Ectodermal cell (in vitro differentiated cells): ENCODE data around the gene LITAF.

Source experiments
- H3K27ac ChIP-seq: 2 replicates; pipeline ENCODE4 v1.7.0; 2013; ENCODE audit warnings: mild to moderate bottlenecking, low read depth, low read length; ENCODE audit not compliant: insufficient read depth, poor library complexity, severe bottlenecking
- H3K27me3 ChIP-seq: 2 replicates; pipeline ENCODE4 v1.7.0; 2013; ENCODE audit warnings: mild to moderate bottlenecking, low read length; ENCODE audit not compliant: insufficient read depth, control insufficient read depth, poor library complexity, severe bottlenecking
- H3K36me3 ChIP-seq: one replicate; pipeline ENCODE4 v1.7.0; 2013; ENCODE audit warnings: low read length; ENCODE audit not compliant: control insufficient read depth, insufficient read depth
- H3K4me1 ChIP-seq: one replicate; pipeline ENCODE4 v1.7.0; 2013; ENCODE audit warnings: low read length; ENCODE audit not compliant: control insufficient read depth, insufficient read depth
- H3K4me3 ChIP-seq: 2 replicates; pipeline ENCODE4 v1.7.0; 2013; ENCODE audit warnings: low read depth, low read length, control low read depth; ENCODE audit not compliant: insufficient read depth
- H3K9me3 ChIP-seq: 2 replicates; pipeline ENCODE4 v1.7.0; 2013; ENCODE audit warnings: mild to moderate bottlenecking, low read length, moderate library complexity; ENCODE audit not compliant: control insufficient read depth
- WGBS, 2 experiments: methylation state at CpG; one replicate each; pipeline ENCODE4 v1.1.7; 2013; ENCODE audit warnings: missing lambda C conversion rate in 2 of 2; 5-methylcytosine and 5-hydroxymethylcytosine counted together

Gene LITAF

DNA sequence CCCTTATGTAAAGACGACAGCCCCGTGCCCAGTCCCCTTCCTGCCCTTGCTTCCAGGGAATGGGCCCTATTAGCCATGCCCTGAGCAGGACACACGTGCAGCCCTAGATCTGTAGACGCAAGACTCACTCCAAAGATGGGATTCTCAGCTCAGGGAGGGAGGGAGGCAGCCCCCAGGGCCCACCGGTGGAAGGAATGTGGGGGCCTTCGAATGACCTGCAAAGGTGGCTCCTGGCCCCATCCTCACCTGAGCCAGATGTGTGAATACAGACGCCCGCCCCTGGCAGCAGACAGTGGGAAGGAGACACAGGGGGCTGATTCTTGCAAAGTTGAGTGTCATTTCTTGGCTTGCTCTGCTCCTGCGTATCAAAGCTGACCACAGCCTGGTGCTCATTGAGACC, 47.8 kb downstream of the LITAF start:
- no peaks in the 10 kb centered on the region for H3K9me3 ChIP-seq
- no peak overlapping the region for H3K27ac ChIP-seq
- H3K27me3 ChIP-seq: no peaks in the 10 kb centered on the region
- H3K4me3 ChIP-seq: no peak overlapping the region
- no peaks in the 10 kb centered on the region for H3K36me3 ChIP-seq
- WGBS, 2 experiments: 92% methylated on average over 9 of the region's 9 CpGs
- no peaks in the 10 kb centered on the region for H3K4me1 ChIP-seq

DNA sequence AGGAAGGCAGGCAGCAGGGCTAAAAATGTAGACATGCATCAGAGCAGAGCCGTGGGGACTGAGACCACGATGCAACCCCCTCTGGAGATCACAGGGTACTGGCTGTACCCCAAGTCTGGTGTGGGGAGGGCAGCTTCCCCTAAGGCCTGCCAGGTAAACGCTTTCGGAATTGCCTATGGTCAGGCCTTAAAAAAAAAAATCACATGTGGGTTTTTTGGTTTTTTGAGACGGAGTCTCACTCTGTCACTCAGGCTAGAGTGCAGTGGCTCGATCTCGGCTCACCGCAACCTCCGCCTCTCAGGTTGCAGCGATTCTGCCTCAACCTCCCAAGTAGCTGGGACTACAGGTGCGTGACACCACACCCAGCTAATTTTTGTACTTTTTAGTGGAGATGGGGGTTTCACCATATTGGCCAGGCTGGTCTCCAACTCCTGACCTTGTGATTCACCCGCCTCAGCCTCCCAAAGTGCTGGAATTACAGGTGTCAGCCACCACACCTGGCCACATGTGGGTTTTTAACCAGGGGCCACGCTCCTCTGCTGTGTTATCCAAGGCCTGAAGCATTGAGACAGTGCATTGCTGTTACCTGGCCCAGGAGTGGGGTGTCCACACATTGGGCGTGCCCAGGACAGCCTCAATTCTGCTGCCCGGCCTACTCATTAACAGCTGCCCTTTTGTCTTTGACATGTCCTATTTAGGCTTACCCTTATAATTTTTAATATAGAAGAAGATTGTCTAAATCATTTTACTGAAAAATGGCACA, 50.4 kb downstream of the LITAF start:
- Histone ChIP-seq H3K27ac (no peak overlapping the region), H3K9me3 (no peaks in the 10 kb centered on the region), H3K36me3 (no peaks in the 10 kb centered on the region), H3K4me1 (no peaks in the 10 kb centered on the region), H3K27me3 (no peaks in the 10 kb centered on the region), H3K4me3 (no peak overlapping the region)
- WGBS, 2 experiments: 91 to 92% methylated on average over 15 of the region's 15 CpGs

DNA sequence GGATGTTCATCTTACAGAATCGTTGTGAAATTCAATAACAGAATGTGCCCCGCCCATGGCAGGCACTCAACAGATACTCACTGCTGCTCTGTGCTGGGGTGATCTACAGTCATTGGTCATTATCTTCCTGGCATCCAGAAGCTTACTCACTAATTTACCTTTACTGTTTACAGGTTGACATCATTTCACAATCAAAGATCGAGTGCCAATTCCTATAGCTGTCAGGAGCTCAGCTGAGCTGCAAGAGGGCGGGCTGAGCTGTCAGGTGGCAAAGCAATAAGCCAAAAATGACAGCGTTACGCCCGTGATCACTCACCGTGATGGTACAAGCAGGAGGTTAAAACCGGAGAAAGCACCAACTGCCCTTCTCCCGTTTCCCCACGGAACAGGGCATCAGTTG, 51.2 kb downstream of the LITAF start:
- Histone ChIP-seq H3K36me3 (no peaks in the 10 kb centered on the region), H3K27me3 (no peaks in the 10 kb centered on the region), H3K27ac (no peak overlapping the region), H3K4me3 (no peak overlapping the region), H3K9me3 (no peaks in the 10 kb centered on the region), H3K4me1 (peaks cover 3% of the 10 kb centered on the region)
- WGBS, 2 experiments: 91 to 92% methylated on average over 11 of the region's 11 CpGs

DNA sequence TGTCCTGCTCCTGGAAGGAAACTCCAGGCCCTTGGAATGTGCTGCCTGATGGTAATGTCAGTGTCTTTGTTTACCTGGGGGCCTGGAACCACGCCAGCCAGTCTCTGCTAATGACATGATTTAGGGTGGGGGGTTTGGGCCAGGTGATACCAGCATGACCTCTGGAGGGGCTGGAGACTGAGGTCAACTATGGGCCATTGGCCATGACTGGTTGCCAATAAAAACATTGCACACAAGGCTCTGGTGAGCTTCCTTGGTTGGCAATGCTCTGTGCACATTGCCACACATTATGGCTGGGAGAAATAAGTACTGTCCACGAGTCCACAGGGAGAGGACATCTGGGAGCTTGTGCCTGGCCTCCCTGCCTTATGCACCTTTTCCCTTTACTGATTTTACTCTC, 52.5 kb downstream of the LITAF start:
- Histone ChIP-seq H3K27me3 (no peaks in the 10 kb centered on the region), H3K9me3 (no peaks in the 10 kb centered on the region), H3K27ac (no peak overlapping the region), H3K36me3 (no peaks in the 10 kb centered on the region), H3K4me3 (no peak overlapping the region), H3K4me1 (peaks cover 5% of the 10 kb centered on the region)
- WGBS, 2 experiments: 82 to 92% methylated on average over 2 of the region's 2 CpGs

DNA sequence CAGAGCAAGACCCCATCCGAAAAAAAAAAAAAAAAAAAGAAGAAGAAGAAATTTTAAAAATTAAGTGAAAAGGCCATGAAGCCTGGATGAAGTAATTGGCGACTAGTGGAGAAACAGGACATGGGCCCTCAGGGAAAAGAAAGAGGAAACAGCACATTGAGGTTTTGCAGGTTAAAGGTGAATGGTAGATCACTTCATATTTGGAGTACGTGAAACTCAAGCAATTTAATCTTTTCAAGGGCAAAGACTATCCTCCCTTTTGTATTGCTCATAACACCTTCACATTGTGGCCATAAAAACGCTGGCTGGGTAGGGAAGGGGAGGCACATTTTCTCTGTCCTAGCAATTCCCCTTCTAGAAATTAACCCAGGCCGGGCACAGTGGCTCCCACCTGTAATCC, 53.1 kb downstream of the LITAF start:
- H3K27ac ChIP-seq: no peak overlapping the region
- no peaks in the 10 kb centered on the region for H3K9me3 ChIP-seq
- peaks cover 5% of the 10 kb centered on the region for H3K4me1 ChIP-seq
- no peaks in the 10 kb centered on the region for H3K27me3 ChIP-seq
- 89 to 93% methylated on average over 4 to 5 of the region's 5 CpGs for WGBS, 2 experiments
- no peak overlapping the region for H3K4me3 ChIP-seq
- no peaks in the 10 kb centered on the region for H3K36me3 ChIP-seq

DNA sequence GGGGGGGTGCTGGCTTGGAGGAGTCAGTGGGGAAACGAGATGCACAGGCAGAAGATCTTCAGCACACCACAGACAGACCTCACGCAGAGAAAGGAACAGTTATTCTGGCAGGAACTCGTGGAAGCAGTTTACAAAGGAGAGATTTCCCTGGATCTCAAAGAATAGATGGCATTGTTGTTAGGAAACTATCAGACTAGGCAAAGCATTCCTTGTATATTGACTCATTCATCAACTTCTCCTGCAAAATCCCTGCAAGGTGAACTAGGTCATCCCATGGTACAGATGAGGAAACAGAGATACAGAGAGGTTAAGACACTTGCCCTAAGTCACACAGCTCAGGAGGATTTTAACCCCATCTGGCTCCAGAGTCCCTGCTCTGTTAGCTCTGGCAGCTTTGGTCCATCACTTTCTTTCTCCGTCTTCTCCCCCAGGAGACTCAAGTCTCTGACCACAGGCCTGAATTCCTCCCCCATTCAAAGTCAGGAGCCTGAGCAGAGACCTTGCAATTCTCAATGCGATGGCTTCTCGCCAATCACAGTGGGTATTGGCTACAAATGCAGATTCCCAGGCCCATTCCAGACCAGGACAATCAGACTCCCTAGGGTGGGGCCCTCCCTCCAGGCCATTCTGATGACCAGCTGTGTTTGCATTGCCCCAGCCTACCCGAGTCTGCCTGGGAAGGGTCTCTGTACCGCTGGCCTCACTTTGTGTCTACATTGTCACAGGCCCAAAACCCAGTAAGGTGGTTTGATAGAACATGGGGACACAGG, 56.4 kb downstream of the LITAF start:
- Histone ChIP-seq H3K9me3 (no peaks in the 10 kb centered on the region), H3K4me1 (peaks cover 5% of the 10 kb centered on the region), H3K36me3 (no peaks in the 10 kb centered on the region), H3K27me3 (no peaks in the 10 kb centered on the region), H3K27ac (no peak overlapping the region), H3K4me3 (no peak overlapping the region)
- 54 to 57% methylated on average over 8 of the region's 8 CpGs for WGBS, 2 experiments

DNA sequence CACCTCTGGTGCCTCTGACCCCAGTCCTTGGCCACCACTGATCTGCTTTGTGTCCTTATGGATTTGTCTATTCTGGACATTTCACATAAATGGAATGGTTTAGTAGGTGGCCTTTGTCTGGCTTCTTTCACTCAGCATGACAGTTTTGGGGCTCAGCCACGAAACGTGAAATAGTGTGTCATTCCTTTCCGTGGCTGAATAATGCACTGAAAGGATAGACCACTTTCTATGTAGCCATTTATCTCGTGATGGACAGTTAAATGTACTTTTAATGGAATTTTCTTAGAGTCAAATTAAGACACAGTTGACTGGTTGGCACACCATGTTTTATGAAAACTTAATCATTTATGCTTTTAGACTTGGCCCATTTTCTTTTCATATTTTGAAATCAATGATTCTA, 57.4 kb downstream of the LITAF start:
- Histone ChIP-seq H3K4me1 (peaks cover 5% of the 10 kb centered on the region), H3K27ac (no peak overlapping the region), H3K4me3 (no peak overlapping the region), H3K36me3 (no peaks in the 10 kb centered on the region), H3K27me3 (no peaks in the 10 kb centered on the region), H3K9me3 (no peaks in the 10 kb centered on the region)
- 95 to 96% methylated on average over 4 of the region's 4 CpGs for WGBS, 2 experiments

DNA sequence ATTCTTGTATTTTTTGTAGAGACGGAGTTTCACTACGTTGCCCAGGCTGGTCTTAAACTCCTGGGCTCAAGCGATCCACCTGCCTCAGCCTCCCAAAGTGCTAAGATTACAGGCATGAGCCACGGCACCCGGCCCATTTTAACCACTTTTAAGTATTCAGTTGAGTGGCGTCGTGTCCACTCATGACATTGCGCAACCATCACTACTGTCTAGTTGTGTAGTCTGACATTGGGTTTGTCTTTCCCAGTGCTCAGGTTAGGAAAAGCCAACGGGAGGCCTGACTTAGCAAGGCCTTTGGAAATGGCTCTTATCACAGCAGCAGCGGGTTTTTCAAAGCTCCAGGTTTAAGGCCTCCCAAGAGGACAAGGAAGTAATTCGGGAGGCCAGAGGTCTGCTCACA, 58.7 kb downstream of the LITAF start:
- H3K27ac ChIP-seq: no peak overlapping the region
- no peaks in the 10 kb centered on the region for H3K9me3 ChIP-seq
- no peaks in the 10 kb centered on the region for H3K36me3 ChIP-seq
- H3K4me1 ChIP-seq: peaks cover 5% of the 10 kb centered on the region
- WGBS, 2 experiments: 93 to 94% methylated on average over 11 of the region's 11 CpGs
- H3K4me3 ChIP-seq: no peak overlapping the region
- H3K27me3 ChIP-seq: no peaks in the 10 kb centered on the region

DNA sequence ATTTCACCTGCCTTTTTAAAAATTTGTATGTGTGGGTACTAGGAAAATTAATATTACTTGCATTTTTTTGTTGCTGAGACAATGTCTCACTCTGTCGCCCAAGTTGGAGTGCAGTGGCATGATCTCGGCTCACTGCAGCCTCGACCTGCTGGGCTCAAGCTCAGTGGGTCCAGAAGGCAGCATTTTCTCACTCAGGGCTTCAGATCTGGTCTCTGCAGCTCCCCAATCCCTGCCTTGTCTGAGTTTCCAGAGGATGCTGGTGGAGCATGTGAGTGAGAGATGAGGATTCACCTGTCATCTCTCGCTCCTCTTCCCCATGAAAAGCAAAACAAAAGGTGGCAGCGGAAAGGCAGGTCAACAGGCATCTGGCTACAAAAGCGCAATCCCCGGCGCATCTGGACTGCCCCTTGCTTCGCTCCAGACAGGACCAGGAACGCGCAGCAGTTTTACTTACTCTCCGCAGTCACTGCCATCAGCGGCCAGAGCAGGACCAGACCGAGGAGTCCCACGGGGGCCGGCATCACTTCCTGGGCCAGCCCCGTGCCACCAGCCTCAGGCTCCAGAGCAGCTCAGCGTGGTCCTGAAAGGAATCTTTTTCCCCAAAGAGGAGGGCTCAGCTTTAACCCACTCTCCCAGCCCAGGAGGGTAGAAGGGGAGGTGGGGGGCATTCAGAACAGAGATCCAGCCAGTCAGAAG, 59.9 kb downstream of the LITAF start:
- WGBS, 2 experiments: 73 to 75% methylated on average over 18 of the region's 18 CpGs

DNA sequence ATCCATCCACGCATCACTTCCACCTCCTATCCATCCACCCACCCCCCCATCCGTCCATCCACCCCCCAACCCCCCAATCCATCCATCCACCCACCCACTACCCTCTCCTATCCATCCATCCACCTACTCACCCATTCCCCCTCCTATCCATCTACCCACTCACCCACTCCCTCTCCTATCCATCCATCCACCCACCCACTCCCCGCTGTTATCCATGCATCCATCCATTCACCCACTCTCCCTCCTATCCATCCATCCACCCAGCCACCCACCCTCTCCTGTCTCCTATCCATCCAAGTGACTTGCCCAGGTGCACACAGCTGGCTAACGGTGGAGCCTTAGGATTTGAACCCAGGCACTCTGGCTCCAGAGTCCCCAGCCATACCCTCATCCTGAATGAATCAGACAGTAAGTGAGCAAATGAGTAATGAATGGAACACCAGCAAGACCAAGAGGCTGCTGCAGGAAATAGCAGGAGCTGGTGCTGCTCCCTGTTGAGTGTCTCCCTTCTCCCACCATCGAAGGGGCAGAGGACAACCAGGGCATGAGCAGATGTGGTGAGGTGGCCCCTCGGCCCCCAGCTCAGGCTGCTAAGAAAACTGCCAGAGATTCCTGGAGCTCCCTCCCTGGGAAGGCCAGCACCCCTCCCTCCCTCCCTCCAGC, 62.5 kb downstream of the LITAF start:
- Histone ChIP-seq H3K9me3 (no peaks in the 10 kb centered on the region), H3K27me3 (no peaks in the 10 kb centered on the region), H3K4me3 (no peak overlapping the region), H3K27ac (no peak overlapping the region), H3K4me1 (no peaks in the 10 kb centered on the region), H3K36me3 (no peaks in the 10 kb centered on the region)
- WGBS, 2 experiments: 89 to 92% methylated on average over 4 to 6 of the region's 6 CpGs

More for the DNA sequence above, 59.9 kb downstream of the LITAF start:
- Histone ChIP-seq H3K27ac (no peak overlapping the region), H3K27me3 (no peaks in the 10 kb centered on the region), H3K36me3 (no peaks in the 10 kb centered on the region), H3K9me3 (no peaks in the 10 kb centered on the region), H3K4me1 (peaks cover 5% of the 10 kb centered on the region), H3K4me3 (no peak overlapping the region)
